CD4-positive, alpha-beta T cell treated with Interleukin-12 subunit alpha and Interleukin-12 subunit beta, for 1 hour (primary cell): ENCODE results near the gene DLG2.
A peak's percentile ranks its signal among the peaks of the same experiment; 100 is the strongest.
"Not testable (repeated sequence)": the region's sequence is repeated elsewhere in the genome, so short reads cannot be mapped to it uniquely, and the experiment has no call there.

Experiments used
- DNase-seq: peaks from one replicate; pipeline ENCODE4 v3.0.0-alpha.2; 2020

DLG2 gene

DNA sequence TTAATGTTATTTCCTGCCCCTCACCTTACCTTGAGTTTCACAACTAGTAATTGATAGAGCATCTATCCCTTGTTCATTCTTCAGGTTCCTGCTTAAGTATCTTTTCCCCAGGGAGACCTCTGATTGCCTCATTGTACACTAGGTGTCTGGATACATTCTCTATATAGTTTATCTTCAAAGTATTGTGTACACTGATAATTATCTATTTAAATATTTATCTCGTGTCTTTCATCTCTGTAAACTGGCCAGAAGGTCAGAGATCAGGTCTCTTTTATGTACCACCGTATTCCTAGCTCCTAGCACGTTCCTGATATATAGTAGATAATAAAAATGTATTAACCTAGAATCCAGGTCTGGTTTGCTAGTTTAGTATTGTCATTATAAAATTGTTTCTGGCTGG, 7.6 kb upstream of the DLG2 start:
- no peak for DNase-seq

DNA sequence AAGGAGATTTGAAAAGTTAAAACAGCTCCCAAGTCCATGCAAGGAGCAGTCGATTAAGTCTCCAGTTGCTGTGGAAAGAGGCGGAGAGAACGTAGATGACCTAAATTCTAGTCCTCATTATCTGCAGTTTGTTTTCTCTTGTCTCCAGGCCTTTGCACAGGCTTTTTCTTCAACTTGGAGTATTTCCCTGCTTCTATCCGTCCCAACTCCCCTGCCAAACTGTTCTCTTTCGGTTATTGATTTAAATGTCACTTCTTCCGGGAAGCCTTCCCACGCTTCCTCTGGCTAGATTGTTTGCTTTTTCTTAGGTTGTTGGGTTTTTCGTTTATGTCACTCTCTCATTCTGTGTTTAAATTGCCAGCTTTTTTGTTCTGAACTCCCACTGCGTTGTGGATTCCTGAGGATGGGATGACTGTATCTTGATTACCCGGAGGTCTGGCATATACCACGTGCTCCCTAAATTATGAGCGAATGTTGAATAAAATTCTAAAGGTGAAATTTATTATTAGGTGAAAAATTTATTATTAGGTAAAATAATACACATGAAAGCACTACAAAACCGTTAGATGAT, 1.7 kb upstream of the DLG2 start:
- DNase-seq = no peak

DNA sequence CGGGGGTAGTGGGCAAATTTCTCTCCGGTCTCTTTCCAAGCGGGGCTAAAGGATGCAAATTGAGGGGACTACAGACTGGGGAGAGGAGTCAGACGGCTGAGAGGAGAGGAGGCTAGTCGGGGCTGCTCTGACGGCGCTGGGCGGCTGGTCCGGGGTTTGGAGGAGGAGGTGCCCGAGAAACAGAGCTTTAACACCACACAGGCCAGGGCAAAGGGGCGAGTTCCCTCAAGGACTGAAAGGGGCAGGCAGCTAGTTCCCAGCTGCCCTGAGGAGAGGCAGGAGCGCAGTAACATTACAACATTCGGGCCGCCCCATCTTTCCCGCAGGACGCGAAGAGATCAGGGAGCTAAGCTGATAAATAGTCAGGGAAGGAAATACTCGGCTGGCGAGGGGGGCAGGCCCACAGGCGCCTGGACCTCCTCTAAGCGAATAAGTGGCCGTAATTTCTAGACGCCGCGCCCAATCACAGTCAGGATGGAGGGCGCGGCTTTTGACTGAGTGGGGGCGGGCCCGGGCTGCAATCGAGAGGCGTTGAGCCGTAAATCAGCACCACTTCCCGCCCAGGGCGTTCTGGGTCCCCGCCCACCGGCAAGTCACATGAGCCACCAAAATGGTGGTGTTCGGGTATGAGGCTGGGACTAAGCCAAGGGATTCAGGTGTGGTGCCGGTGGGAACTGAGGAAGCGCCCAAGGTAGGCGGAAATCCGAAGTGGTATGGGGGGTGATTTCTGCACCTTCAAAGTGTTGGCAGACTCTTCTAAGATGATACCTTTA, 1.0 kb upstream of the DLG2 start, which contains the start of gene TMEM126B:
TMEM126B (plus strand) TSS at position 596 of the 773 bp plus-strand sequence; CDS start at position 611, 15 bp downstream.
- DNase-seq = peak; percentile 94

DNA sequence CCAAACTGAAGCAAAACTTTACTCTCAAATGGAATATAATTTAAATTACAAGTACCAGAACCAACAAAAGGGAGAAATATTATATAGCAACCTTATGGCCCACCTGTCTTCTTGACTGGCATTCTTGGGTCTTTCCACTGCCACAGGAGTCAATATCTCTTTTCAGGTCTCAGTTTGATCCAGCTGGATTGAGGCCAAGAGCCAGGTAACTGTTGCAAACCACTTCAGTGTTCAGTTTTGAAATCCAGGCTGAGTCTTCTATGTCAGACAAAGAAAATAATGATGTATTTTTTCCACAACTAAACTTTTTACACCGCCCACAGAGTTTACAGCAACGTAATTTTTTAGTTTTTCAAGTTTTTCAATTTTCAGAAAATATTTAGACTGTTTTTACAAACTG, 648 bp downstream of the DLG2 start:
- no peak for DNase-seq

DNA sequence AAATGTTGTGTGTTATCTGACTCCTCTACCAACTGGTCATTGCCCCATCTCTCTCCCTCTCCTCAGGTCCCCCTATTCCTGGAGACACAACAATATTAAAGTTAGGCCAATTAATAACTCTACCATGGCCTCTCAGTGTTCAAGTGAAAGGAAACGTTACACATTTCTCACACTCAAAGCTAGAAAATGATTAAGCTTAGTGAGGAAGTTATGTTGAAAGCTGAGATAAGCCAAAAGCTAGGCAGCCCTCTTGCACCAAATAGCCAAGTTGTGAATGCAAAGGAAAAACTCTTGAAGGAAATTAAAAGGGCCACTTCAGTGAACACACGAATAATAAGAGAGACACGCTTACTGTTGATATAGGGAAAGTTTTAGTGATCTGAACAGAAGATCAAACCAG, 6.9 kb downstream of the DLG2 start:
- no peak for DNase-seq

DNA sequence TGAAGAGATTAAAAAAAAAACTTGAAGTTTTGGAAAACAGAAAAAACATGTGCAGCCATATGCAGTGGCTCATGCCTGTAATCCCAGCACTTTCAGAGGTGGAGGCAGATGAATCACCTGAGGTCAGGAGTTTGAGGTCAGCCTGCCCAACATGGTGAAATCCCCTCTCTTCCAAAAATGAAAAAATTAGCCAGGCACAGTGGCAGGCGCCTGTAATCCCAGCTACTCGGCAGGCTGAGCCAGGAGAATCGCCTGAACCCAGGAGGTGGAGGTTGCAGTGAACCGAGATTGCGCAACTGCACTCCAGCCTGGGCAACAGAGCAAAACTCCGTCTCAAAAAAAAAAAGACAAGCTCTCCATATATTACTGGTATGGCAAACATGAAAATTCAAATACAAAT, 7.6 kb downstream of the DLG2 start:
- no peak for DNase-seq

DNA sequence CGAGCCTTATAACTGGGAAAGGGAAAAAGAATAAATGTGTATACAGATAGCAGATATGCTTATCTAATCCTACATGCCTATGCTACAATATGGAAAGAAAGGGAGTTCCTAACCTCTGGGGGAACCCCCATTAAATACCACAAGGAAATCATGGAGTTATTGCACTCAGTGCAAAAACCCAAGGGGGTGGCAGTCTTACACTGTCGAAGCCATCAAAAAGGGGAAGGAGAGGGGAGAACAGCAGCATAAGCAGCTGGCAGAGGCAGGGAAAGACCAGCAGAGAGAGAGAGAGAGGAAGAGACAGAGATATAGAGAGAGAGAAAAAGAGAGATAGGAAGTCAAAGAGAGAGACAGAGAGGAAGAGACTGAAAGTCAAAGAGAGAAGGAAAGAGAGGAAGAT, 15.5 kb downstream of the DLG2 start:
- not testable (repeated sequence) for DNase-seq

DNA sequence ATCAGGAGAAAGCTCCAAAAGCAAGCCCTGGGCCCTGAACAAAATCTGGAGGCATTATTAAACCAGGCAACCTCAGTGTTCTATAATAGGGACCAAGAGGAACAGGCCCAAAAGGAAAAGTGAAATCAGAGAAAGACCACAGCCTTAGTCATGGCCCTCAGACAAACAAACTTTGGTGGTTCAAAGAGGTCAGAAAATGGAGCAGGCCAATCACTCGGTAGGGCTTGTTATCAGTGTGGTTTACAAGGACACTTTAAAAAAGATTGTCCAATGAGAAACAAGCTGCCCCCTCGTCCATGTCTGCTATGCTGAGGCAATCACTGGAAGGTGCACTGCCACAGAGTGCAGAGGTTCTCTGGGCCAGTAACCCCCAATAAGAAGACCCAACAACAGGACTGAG, 17.9 kb downstream of the DLG2 start:
- DNase-seq = not testable (repeated sequence)

DNA sequence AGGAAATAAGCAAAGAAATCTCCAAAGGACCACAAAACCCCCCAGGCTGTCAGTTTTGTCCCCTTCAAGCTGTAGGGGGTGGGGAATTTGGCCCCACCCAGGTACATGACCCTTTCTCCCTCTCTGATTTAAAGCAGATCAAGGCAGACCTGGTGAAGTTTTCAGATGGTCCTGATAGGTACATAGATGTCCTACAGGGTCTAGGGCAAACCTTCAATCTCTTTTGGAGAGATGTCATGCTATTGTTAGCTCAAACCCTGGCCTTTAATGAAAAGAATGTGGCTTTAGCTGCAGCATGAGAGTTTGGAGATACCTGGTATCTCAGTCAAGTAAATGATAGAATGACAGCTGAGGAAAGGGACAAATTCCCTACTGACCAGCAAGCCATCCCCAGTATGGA, 18.5 kb downstream of the DLG2 start:
- DNase-seq = not testable (repeated sequence)

DNA sequence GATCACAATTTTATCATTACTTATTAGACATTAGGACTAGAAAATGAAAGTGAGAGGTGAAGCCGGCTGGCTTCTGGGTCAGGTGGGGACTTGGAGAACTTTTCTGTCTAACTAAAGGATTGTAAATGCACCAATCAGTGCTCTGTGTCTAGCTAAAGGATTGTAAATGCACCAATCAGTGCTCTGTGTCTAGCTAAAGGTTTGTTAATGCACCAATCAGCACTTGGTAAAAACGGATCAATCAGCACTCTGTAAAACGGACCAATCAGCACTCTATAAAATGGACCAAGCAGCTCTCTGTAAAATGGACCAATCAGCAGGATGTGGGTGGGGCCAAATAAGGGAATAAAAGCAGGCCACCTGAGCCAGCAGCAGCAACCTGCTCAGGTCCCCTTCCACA, 20.9 kb downstream of the DLG2 start:
- DNase-seq = not testable (repeated sequence)

DNA sequence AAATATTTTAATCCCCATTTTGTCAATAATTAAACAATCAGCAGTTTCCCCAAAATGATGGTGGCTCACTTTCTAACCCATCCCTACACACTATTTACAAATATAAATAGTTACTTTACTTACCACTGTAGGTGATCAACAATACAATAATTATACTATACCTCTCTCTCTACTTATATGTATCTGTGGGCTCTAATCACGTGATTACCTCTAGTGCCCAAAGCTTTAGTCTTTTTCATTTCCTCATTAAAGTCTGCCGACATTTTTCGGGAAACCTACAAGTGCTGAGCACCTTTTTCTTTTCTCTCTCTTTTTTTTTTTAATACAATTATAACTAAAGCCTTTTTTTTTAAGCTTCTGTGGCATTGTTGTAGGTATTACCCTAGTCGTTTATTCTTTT, 23.9 kb downstream of the DLG2 start:
- no peak for DNase-seq

DNA sequence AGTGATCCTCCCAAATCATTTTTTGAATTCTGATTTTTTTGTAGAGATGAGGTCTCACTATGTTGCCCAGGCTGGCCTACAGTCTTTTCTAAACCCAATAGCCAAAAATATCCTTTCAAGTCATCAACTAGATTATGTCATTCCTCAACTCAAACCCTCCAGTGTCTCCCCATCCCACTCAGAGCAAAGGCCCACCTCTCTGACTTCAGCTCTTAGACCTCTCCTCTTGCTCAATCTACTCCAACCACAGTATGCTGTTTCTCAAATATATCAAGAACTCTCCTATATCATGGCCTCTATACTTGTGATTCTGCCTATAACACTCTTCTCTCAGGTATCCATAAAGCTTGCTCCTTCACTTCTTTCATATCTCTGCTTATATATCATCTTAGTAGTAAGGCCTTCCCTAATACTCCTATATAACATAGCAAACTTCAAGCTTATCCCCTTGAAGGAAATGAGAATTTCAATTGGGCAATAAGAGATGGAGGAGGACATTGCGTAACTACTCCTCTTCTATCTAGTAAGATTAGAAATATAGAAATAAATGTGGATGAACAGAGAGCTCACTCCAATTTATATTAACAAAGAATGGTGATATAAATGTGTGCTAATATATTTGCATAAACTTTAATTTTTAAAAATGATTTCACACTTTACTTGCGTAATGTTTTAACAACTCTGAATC, 24.5 kb downstream of the DLG2 start:
- DNase-seq = no peak

DNA sequence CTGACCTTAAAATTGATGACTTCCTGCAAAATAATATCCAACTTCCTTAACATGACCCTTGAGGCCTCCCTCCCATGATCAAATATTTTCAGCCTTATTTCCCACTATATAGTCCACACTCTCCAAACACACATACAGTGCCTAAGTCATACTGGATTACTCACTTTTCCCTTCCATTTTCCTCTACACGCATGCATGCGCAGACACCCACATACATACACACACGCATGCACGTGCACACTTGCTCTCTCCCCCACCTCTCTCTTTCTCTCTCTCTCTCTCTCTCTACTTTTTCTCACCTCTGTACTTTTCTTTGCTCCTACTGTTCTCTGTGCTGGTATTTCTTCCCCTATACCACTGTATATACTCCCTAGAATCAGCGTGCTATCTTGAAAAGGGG, 28.1 kb downstream of the DLG2 start:
- DNase-seq = no peak

DNA sequence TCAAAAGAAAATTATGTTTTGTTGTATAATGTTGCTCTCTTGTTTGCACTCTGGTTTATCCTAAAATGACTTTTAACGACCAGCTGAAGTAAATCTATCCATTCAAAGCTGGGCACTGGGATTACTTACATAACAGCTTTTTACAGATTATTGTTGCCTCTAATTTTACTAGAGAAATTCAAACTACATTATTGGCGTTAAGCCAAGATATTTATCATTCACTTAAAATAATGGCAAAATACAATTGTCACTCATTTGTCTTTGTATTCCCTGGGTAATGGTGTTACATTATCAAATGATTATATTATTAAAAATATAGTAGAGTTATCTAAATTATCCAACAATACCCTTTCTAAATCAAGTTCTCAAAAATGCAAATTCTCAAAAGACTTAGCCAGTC, 30.3 kb downstream of the DLG2 start:
- no peak for DNase-seq

DNA sequence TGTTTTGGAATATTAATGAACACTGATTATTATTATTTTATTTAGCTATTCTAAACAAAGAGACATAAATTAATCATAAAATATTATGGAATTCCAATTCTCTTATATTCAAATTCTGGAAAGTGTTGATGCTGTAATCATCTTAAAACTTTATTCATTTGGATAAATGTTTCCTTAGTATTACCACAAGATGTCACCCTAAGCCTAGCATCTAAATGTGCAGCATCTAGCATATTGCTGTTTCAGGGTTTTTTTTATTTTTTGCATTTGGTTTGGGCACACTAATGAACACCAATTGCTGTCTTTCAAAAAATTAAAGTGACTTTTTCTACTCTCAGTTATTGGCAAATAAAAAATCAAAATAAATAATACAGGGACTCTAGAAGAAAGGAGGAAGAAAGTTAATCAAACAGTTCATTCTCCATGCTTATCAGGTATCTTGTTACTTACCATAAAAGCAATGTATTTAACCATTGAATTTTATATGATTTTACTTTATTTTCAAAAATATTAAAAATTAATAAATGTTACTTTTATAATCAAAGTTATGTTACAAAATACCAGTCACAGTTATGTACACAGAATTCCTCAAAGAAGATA, 31.8 kb downstream of the DLG2 start:
- DNase-seq = peak; percentile 61

DNA sequence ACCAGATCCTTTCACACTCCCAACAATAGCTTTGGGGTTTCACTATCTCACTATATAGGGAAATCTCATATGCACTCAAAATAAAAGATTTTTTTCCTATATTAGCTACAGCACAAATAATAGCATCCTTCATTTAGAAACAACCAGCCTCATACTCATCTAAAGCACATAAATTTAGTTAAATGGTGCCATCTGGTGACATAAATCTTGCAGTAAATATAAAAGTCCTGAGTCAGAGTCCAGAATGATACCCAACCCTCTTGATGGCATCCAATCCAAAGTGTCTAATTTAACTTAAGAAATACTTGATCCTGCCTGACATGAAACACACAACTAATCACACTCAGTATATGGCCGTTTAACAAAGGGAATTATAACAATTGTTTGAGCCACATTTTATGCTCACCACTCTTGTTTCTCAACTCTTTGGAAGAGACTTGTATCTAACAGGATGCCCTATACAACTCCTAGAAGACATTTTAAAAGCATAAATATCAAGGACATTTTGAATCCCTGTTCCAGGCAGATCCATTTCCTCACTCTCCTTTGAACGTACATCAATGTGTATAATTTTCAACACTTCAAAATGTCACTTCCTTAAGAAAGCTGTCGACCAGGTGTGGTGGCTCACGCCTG, 36.2 kb downstream of the DLG2 start:
- DNase-seq = no peak

DNA sequence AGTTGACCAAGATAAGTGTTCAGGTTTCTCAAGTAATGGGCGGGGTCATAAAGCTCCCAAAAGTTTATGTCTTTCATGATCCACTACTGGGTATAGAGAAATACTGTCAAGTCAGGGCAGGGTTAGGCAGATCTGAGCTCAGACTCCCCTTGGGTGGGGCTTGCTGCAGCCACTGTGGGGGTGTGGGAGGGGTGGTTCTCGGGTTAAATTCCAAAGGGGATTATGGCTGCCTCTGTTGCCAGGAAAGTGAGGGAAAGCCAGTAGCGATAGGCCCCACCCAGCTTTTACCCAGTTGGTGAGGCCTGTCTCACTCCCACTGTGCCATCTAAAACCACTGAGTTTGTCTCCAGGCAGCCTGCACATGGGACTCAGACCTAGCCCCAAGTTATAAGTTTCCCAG, 37.8 kb downstream of the DLG2 start:
- no peak for DNase-seq

DNA sequence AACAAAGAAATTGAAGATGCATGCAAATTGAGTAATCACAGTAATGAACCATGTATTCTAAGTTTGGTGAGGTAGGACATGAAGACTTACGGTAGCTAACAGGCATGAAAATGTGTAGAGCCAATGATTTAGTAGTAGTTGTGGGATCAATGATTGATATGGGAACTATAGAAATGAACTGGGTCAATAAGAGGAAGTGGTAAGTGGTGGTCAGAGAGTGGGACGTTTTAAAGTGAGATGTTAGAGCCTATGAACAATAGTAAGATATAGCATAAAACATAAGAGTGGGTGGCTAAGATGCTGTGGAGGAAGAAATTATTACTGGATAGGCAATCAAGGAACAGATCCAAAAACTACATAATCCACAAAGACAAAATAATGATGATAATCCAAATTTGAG, 45.0 kb downstream of the DLG2 start:
- no peak for DNase-seq

DNA sequence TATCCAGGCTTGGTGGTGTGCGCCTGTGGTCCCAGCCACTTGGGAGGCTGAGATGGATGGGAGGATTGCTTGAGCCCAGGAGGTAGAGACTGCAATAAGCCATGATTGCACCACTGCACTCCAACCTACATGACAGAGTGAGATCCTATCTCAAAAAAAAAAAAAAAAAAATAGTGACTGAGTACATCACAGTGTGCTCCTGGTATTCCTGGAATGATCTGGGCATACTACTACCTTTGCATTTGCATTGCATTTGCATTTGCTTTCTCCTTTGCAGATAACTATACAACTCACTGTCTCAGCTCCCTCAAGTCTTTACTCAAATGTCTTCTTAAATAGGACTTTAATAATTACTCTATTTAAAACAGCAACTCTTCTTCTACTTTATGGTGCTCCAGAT, 51.8 kb downstream of the DLG2 start:
- DNase-seq = no peak

DNA sequence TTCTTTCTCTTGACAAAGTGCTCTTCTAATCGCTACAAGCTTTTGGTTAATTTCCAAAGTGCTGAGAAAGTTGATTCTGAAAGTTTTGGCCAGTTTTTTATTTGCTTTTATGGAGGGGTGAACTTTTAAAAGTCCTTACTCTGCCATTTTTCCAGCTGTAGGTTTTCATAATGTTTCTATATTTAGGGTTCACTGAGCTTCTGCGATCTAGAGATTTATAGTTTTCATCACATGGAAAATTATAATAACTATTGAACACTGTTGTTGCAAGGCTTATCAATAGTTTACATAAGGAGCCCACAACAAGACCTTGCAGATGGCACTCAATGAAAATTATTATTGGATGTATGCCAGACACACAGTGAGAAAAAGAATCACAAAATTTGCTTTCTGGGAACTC, 55.1 kb downstream of the DLG2 start:
- no peak for DNase-seq

DNA sequence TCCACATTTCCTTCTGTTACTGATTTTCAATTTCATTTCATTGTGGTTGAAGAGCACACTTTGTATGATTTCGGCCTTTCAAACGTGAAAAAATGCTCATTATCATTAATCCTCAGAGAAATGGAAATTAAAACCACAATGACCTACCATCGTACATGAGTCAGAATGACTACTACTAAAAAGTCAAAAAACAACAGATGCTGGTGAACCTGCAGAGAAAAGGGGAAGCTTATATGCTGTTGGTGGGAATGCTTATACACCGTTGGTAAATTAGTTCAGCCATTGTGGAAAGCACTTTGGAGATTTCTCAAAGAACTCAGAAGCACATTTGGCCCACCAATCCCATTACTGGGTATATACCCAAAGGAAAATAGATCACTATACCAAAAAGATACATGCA, 57.6 kb downstream of the DLG2 start:
- DNase-seq = no peak

DNA sequence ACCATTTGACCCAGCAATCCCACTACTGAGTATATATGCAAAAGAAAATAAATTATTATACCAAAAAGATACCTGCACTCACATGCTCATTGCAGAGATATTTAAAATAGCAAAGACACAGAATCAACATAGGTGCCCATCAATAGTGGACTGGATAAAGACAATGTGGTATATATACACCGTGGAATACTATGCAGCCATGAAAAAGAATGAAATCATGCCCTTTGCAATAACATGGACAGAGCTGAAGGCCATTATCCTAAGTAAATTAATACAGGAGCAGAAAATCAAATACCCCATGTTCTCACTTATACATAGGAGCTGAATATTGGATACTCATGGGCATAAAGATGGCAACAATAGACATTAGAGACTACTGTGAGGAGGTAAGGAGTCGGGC, 68.7 kb downstream of the DLG2 start:
- DNase-seq = no peak

DNA sequence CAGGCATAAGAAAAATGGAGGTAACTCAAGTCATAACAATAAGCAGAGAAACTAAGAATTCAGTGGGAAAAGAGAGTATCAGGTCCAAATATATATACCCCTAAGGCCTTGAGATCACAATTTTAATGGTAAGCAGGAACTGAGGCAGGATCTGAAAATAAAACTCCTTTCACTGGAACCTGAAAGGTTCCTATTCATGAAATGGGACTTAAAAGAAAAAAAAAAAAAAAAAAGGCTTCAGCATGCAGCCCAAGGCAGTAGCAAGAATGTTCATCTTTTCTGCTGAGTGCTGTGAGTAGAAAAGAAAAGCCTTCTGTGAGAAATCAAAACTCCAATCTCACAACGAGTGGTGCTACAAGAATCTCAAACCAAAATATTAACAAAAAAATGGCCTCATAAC, 75.3 kb downstream of the DLG2 start:
- no peak for DNase-seq
